ENCODE data around the gene SLC6A12.

SLC6A12 gene

GRCh38 chr12:151579-151978 is 62.4 kb downstream of the SLC6A12 start:
- Histone ChIP-seq H3K9me3 (replicated peaks in 1 of 11) (no peaks in the 10 kb centered on the region), H3K27ac (no peak overlapping the region), H3K36me3 (no peaks in the 10 kb centered on the region), H3K4me3 (no peak overlapping the region), H4K20me1 (no peaks in the 10 kb centered on the region), H3K4me2 (no peak overlapping the region), H3K27me3 (no peaks in the 10 kb centered on the region), H3K4me1 (peaks cover 0 to 28% (median 15%) of the 10 kb centered on the region in 10 experiments; a peak in 10 of 20 replicates), H3K9ac (no peak overlapping the region)
- TF ChIP-seq Cebpa-rat (IDR thresholded peaks at IDR 0.05): no peak

GRCh38 chr12:148676-149416 is 65.1 kb downstream of the SLC6A12 start:
- H3K36me3 ChIP-seq: no peaks in the 10 kb centered on the region
- no peak overlapping the region for H3K27ac ChIP-seq
- no peaks in the 10 kb centered on the region for H4K20me1 ChIP-seq
- no peaks in the 10 kb centered on the region for H3K9me3 ChIP-seq (replicated peaks in 1 of 11)
- TF ChIP-seq Cebpa-rat (IDR thresholded peaks at IDR 0.05): no peak
- H3K27me3 ChIP-seq: no peaks in the 10 kb centered on the region
- H3K4me2 ChIP-seq: no peak overlapping the region
- peaks cover 0 to 13% (median 8%) of the 10 kb centered on the region in 10 experiments; a peak in 9 of 20 replicates for H3K4me1 ChIP-seq
- no peak overlapping the region for H3K9ac ChIP-seq
- no peak overlapping the region for H3K4me3 ChIP-seq

- H3K36me3 ChIP-seq: no peaks in the 10 kb centered on the region
- H4K20me1 ChIP-seq: 0 out of 22 replicates have a peak, but pooled peaks cover 0 to 7% (median 0%) of the 10 kb centered on the region in 11 experiments
- no peak overlapping the region for H3K9ac ChIP-seq
- H3K9me3 ChIP-seq (replicated peaks in 1 of 11): no peaks in the 10 kb centered on the region
- TF ChIP-seq Cebpa-rat (IDR thresholded peaks at IDR 0.05): no peak
- no peaks in the 10 kb centered on the region for H3K4me1 ChIP-seq
- H3K4me3 ChIP-seq: no peak overlapping the region
- no peak overlapping the region for H3K4me2 ChIP-seq
- H3K27ac ChIP-seq: no peak overlapping the region
- no peaks in the 10 kb centered on the region for H3K27me3 ChIP-seq
These were observed 66.7 kb downstream of the SLC6A12 start for GRCh38 chr12:147242-147641.

- Histone ChIP-seq H3K4me1 (no peaks in the 10 kb centered on the region; a peak in 1 of 20 replicates), H3K4me2 (no peak overlapping the region), H3K27me3 (no peaks in the 10 kb centered on the region), H3K9ac (no peak overlapping the region), H4K20me1 (0 out of 22 replicates have a peak, but pooled peaks cover 0 to 8% (median 0%) of the 10 kb centered on the region in 11 experiments), H3K36me3 (no peaks in the 10 kb centered on the region), H3K27ac (no peak overlapping the region), H3K4me3 (no peak overlapping the region), H3K9me3 (replicated peaks in 1 of 11) (no peaks in the 10 kb centered on the region)
- no peak for TF ChIP-seq Cebpa-rat (IDR thresholded peaks at IDR 0.05)
These were observed 68.5 kb downstream of the SLC6A12 start for GRCh38 chr12:145369-145960.

DNA sequence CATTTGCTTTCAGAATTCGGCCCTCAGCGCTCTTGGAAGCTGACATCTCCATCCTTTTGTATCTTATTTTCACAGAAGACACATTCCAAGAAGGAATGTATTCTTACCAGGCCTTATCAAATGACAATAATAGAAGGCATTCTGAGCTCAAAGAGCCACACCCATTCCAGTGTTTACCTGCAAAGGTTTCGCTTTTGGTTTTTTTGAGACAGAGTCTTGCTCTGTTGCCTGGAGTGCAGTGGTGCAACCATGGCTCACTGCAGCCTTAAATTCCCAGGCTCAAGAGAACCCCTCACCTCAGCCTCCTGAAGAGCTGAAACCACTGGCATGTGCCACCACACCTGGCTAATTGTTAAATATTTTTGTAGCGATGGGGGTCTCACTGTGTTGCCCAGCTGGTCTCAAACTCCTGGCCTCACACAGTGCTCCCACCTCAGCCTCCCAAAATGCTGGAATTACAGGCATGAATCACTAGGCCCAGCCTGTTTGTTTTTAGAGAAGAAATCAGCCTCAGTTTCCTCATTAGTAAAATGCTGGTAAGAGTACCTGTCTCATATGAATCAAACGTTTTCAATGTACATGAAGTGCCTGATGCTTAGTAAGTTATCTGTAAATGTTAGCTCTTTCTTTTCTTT is 69.2 kb downstream of the SLC6A12 start:
- Histone ChIP-seq H3K27me3 (no peaks in the 10 kb centered on the region), H3K4me2 (no peak overlapping the region)

GRCh38 chr12:143964-144649 is 69.8 kb downstream of the SLC6A12 start:
- no peaks in the 10 kb centered on the region; a peak in 1 of 20 replicates for H3K4me1 ChIP-seq
- no peak overlapping the region for H3K4me3 ChIP-seq
- H3K9me3 ChIP-seq (replicated peaks in 1 of 11): no peaks in the 10 kb centered on the region
- no peak overlapping the region for H3K27ac ChIP-seq
- peaks cover 0 to 8% (median 0%) of the 10 kb centered on the region in 11 experiments; a peak in 1 of 22 replicates for H4K20me1 ChIP-seq
- no peak overlapping the region for H3K4me2 ChIP-seq
- no peak for TF ChIP-seq Cebpa-rat (IDR thresholded peaks at IDR 0.05)
- no peaks in the 10 kb centered on the region for H3K27me3 ChIP-seq
- no peaks in the 10 kb centered on the region for H3K36me3 ChIP-seq
- no peak overlapping the region for H3K9ac ChIP-seq

More for the DNA sequence above, 69.2 kb downstream of the SLC6A12 start:
- TF ChIP-seq Cebpa-rat (IDR thresholded peaks at IDR 0.05): no peak
- Histone ChIP-seq H3K27ac (no peak overlapping the region), H3K4me1 (no peaks in the 10 kb centered on the region; a peak in 1 of 20 replicates), H3K9me3 (replicated peaks in 1 of 11) (no peaks in the 10 kb centered on the region), H3K36me3 (no peaks in the 10 kb centered on the region), H4K20me1 (peaks cover 0 to 8% (median 0%) of the 10 kb centered on the region in 11 experiments; a peak in 1 of 22 replicates), H3K9ac (no peak overlapping the region), H3K4me3 (no peak overlapping the region)

GRCh38 chr12:140162-140561 is 73.8 kb downstream of the SLC6A12 start:
- Histone ChIP-seq H3K4me3 (no peak overlapping the region), H3K9me3 (replicated peaks in 1 of 11) (no peaks in the 10 kb centered on the region), H3K27me3 (no peaks in the 10 kb centered on the region), H3K4me1 (no peaks in the 10 kb centered on the region; a peak in 1 of 20 replicates), H4K20me1 (peaks cover 0 to 8% (median 0%) of the 10 kb centered on the region in 11 experiments; a peak in 1 of 22 replicates), H3K9ac (no peak overlapping the region), H3K36me3 (no peaks in the 10 kb centered on the region), H3K4me2 (no peak overlapping the region), H3K27ac (no peak overlapping the region)
- TF ChIP-seq Cebpa-rat (IDR thresholded peaks at IDR 0.05): no peak
